ENCODE results near the gene SULT1A2. TPM values are rescaled to one million over a fixed set of nuclear protein-coding genes. Genes with fewer than 3 reads are reported as not detected.

Gene SULT1A2
- polyA plus RNA-seq, 2 of the 4 experiments (the other 2 are of a cell fraction), result 0.06 to 0.09 TPM

- TF ChIP-seq JUN (IDR thresholded peaks at IDR 0.05) (no peak), FOXS1 (CRISPR knock-in tag; IDR thresholded peaks at IDR 0.05) (no peak)
These were observed 34.7 kb downstream of the SULT1A2 start (continued) for GRCh38 chr16:28562199-28562598.

DNA sequence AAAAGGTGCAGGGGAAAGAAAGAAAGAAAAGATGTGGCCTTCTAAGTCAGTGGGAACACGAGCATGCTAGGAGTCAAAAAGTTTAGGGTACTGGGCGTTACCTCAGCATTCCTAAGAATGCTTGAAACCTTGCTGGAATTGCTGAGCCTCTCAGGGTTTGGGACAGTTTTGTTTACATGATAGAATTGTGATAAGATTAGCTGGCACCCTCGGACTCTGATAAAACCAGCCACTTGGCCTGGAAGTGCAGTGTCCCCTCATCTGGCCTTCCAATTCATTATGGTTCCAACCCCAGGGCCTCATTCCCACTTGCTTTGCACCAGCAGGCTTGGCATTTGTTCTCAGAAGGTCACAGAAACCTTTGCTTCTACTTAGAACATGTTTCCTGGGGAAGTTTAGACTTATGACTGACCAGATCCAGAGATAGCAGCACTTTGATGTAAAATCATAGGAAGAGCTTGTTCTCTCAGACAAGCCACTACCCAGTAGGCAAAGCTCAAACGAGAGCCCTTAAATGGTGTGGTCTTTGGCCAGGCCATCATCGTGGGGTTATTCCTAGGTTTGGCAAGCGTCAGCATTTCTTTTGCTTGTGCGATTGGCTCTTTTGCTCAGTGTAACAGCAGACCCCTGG is 35.2 kb downstream of the SULT1A2 start:
- TF ChIP-seq HOXB13 (CRISPR knock-in tag; IDR thresholded peaks at IDR 0.05; ENCODE audit: low read depth), result no peak
- TF ChIP-seq POLR2AphosphoS2 (conservative IDR thresholded peaks at IDR 0.05; ENCODE audit: low read length), result no peak
- no peak for TF ChIP-seq ZSCAN20 (CRISPR knock-in tag; IDR thresholded peaks at IDR 0.05)
- no peak for TF ChIP-seq HEYL (CRISPR knock-in tag; IDR thresholded peaks at IDR 0.05)
- TF ChIP-seq ZC3H11A (IDR thresholded peaks at IDR 0.05), result no peak
- TF ChIP-seq REST (IDR thresholded peaks at IDR 0.05), result no peak
- TF ChIP-seq USF2 (IDR thresholded peaks at IDR 0.05), result no peak
- TF ChIP-seq SREBF2 (IDR thresholded peaks at IDR 0.05), result no peak
- TF ChIP-seq ATOH8 (CRISPR knock-in tag; IDR thresholded peaks at IDR 0.05; ENCODE audit: low read depth), result no peak
- TF ChIP-seq RCOR1 (IDR thresholded peaks at IDR 0.05; ENCODE audit: low read depth, low read length), result no peak
- Histone ChIP-seq H3K4me2 (no peak overlapping the region), H3K4me3 (no peak overlapping the region), H3K4me1 (0 out of 3 replicates have a peak, but pooled peaks cover 3% of the 10 kb centered on the region), H3K27ac (no peak overlapping the region), H3K9me3 (0 out of 3 replicates have a peak, but pooled peaks cover 3% of the 10 kb centered on the region)
- ChIA-PET CTCF (no interaction called here), POLR2A (no interaction called here)
- ATAC-seq, result no peak; a peak in 2 of 6 replicates
- WGBS (ENCODE audit: missing lambda C conversion rate), result 78% methylated on average over 7 of the region's 7 CpGs
- DNase-seq (ENCODE audit: low read depth in 1 of 2, low spot score in 1 of 2), result no peak
- no peak for FAIRE-seq

- DNase-seq (ENCODE audit: low read depth in 1 of 2, low spot score in 1 of 2) (no peak), FAIRE-seq (no peak), ATAC-seq (no peak)
- POLR2A ChIA-PET, result no interaction called here
- Histone ChIP-seq H3K4me2 (no peak overlapping the region), H3K4me1 (0 out of 3 replicates have a peak, but pooled peaks cover 6% of the 10 kb centered on the region), H3K4me3 (no peak overlapping the region), H3K9me3 (no peaks in the 10 kb centered on the region), H3K27ac (no peak overlapping the region)
- CTCF ChIA-PET, result no interaction called here
- TF ChIP-seq, protein P1, sequence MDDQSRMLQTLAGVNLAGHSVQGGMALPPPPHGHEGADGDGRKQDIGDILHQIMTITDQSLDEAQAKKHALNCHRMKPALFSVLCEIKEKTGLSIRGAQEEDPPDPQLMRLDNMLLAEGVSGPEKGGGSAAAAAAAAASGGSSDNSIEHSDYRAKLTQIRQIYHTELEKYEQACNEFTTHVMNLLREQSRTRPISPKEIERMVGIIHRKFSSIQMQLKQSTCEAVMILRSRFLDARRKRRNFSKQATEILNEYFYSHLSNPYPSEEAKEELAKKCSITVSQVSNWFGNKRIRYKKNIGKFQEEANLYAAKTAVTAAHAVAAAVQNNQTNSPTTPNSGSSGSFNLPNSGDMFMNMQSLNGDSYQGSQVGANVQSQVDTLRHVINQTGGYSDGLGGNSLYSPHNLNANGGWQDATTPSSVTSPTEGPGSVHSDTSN (IDR thresholded peaks at IDR 0.05), result no peak
- TF ChIP-seq KDM1A (IDR thresholded peaks at IDR 0.05; ENCODE audit: low read depth) (no peak), NPAS2 (CRISPR knock-in tag; IDR thresholded peaks at IDR 0.05; ENCODE audit: borderline replicate concordance) (no peak), HEYL (CRISPR knock-in tag; IDR thresholded peaks at IDR 0.05) (no peak), SREBF2 (IDR thresholded peaks at IDR 0.05) (no peak), CEBPB (IDR thresholded peaks at IDR 0.05) (no peak)
- 71% methylated on average over 3 of the region's 3 CpGs for WGBS (ENCODE audit: missing lambda C conversion rate)
These were observed 38.4 kb downstream of the SULT1A2 start for GRCh38 chr16:28558456-28558855.
